Effector memory CD4-positive, alpha-beta T cell (primary cell): Measurements from ENCODE around the gene METTL13.

Experiments
- DNase-seq, 3 donors: peaks; one replicate each; pipeline ENCODE4 v3.0.0-alpha.2; 2020
- H3K27ac ChIP-seq: 2 replicates; pipeline ENCODE4 v1.7.0; 2013; ENCODE audit warnings: mild to moderate bottlenecking, low read length, moderate library complexity; ENCODE audit not compliant: insufficient read depth, poor library complexity, severe bottlenecking
- H3K27me3 ChIP-seq: replicated peaks from 2 replicates; pipeline ENCODE4 v1.7.0; 2013; ENCODE audit warnings: mild to moderate bottlenecking, low read length; ENCODE audit not compliant: insufficient read depth, control insufficient read depth, poor library complexity, severe bottlenecking
- H3K36me3 ChIP-seq: 2 replicates; pipeline ENCODE4 v1.7.0; 2013; ENCODE audit warnings: mild to moderate bottlenecking, low read length, moderate library complexity; ENCODE audit not compliant: control insufficient read depth, insufficient read depth
- H3K4me1 ChIP-seq: 2 replicates; pipeline ENCODE4 v1.7.0; 2013; ENCODE audit warnings: low read length, mild to moderate bottlenecking; ENCODE audit not compliant: control insufficient read depth, insufficient read depth, poor library complexity, severe bottlenecking
- H3K4me3 ChIP-seq: 2 replicates; pipeline ENCODE4 v1.7.0; 2013; ENCODE audit warnings: low read length, low read depth, mild to moderate bottlenecking; ENCODE audit not compliant: insufficient read depth, poor library complexity, severe bottlenecking
- H3K9me3 ChIP-seq: 2 replicates; pipeline ENCODE4 v1.7.0; 2013; ENCODE audit warnings: mild to moderate bottlenecking, low read length, moderate library complexity; ENCODE audit not compliant: control insufficient read depth

Gene METTL13

GRCh38 chr1:171814692-171815091 lies 33.2 kb downstream of the METTL13 start:
- Histone ChIP-seq H3K27me3 (no peaks in the 10 kb centered on the region), H3K9me3 (no peaks in the 10 kb centered on the region), H3K27ac (no peak overlapping the region), H3K4me1 (no peaks in the 10 kb centered on the region), H3K36me3 (no peaks in the 10 kb centered on the region), H3K4me3 (no peak overlapping the region)
- DNase-seq = no peak

- Histone ChIP-seq H3K9me3 (no peaks in the 10 kb centered on the region), H3K27ac (no peak overlapping the region), H3K36me3 (no peaks in the 10 kb centered on the region), H3K4me1 (no peaks in the 10 kb centered on the region), H3K27me3 (no peaks in the 10 kb centered on the region), H3K4me3 (no peak overlapping the region)
- DNase-seq = no peak
Observed at GRCh38 chr1:171816300-171816901, 34.9 kb downstream of the METTL13 start.

GRCh38 chr1:171817511-171818265 lies 36.2 kb downstream of the METTL13 start:
- H3K9me3 ChIP-seq = no peaks in the 10 kb centered on the region
- no peak overlapping the region for H3K4me3 ChIP-seq
- H3K27me3 ChIP-seq = no peaks in the 10 kb centered on the region
- no peak for DNase-seq
- no peaks in the 10 kb centered on the region for H3K4me1 ChIP-seq
- H3K36me3 ChIP-seq = no peaks in the 10 kb centered on the region
- no peak overlapping the region for H3K27ac ChIP-seq

GRCh38 chr1:171819946-171820345 lies 38.5 kb downstream of the METTL13 start:
- Histone ChIP-seq H3K36me3 (no peaks in the 10 kb centered on the region), H3K27me3 (no peaks in the 10 kb centered on the region), H3K4me3 (no peak overlapping the region), H3K4me1 (no peaks in the 10 kb centered on the region), H3K9me3 (no peaks in the 10 kb centered on the region), H3K27ac (no peak overlapping the region)
- DNase-seq = no peak

- Histone ChIP-seq H3K27me3 (no peaks in the 10 kb centered on the region), H3K4me3 (no peak overlapping the region), H3K4me1 (no peaks in the 10 kb centered on the region), H3K9me3 (no peaks in the 10 kb centered on the region), H3K36me3 (no peaks in the 10 kb centered on the region), H3K27ac (no peak overlapping the region)
- DNase-seq = no peak
Observed at GRCh38 chr1:171826973-171827372, 45.5 kb downstream of the METTL13 start.

GRCh38 chr1:171828794-171829193 lies 47.3 kb downstream of the METTL13 start:
- no peaks in the 10 kb centered on the region for H3K9me3 ChIP-seq

GRCh38 chr1:171833091-171833825 lies 51.8 kb downstream of the METTL13 start:
- Histone ChIP-seq H3K36me3 (no peaks in the 10 kb centered on the region), H3K4me1 (no peaks in the 10 kb centered on the region), H3K9me3 (no peaks in the 10 kb centered on the region), H3K4me3 (no peak overlapping the region), H3K27ac (no peak overlapping the region), H3K27me3 (no peaks in the 10 kb centered on the region)
- no peak for DNase-seq

More at GRCh38 chr1:171828794-171829193, 47.3 kb downstream of the METTL13 start:
- H3K4me1 ChIP-seq = no peaks in the 10 kb centered on the region
- H3K4me3 ChIP-seq = no peak overlapping the region
- H3K27me3 ChIP-seq = no peaks in the 10 kb centered on the region
- no peak overlapping the region for H3K27ac ChIP-seq
- no peaks in the 10 kb centered on the region for H3K36me3 ChIP-seq
- DNase-seq = no peak

GRCh38 chr1:171834821-171835220 lies 53.4 kb downstream of the METTL13 start:
- no peak overlapping the region for H3K27ac ChIP-seq
- H3K27me3 ChIP-seq = no peaks in the 10 kb centered on the region
- H3K9me3 ChIP-seq = no peaks in the 10 kb centered on the region
- H3K36me3 ChIP-seq = no peaks in the 10 kb centered on the region
- no peaks in the 10 kb centered on the region for H3K4me1 ChIP-seq
- DNase-seq = no peak
- H3K4me3 ChIP-seq = no peak overlapping the region

GRCh38 chr1:171835891-171836290 lies 54.4 kb downstream of the METTL13 start:
- no peak for DNase-seq
- no peaks in the 10 kb centered on the region for H3K4me1 ChIP-seq
- no peaks in the 10 kb centered on the region for H3K36me3 ChIP-seq
- H3K27me3 ChIP-seq = no peaks in the 10 kb centered on the region
- no peaks in the 10 kb centered on the region for H3K9me3 ChIP-seq
- no peak overlapping the region for H3K4me3 ChIP-seq
- no peak overlapping the region for H3K27ac ChIP-seq
